Fibroblast of villous mesenchyme (primary cell): Measurements from ENCODE around the gene TOP2A. TPM values are rescaled to one million over a fixed set of nuclear protein-coding genes. Genes with fewer than 3 reads are reported as not detected.
"Not testable (repeated sequence)": the region's sequence is repeated elsewhere in the genome, so short reads cannot be mapped to it uniquely, and the experiment has no call there.

Source experiments
- DNase-seq: peaks from one replicate; pipeline ENCODE4 v3.0.0-alpha.2; 2010; ENCODE audit warnings: low read depth
- H3K4me3 ChIP-seq: 2 replicates; pipeline ENCODE4 v1.5.1; 2011; ENCODE audit warnings: low read depth, mild to moderate bottlenecking, low read length
- CTCF ChIP-seq: IDR thresholded peaks from 2 replicates; pipeline ENCODE4 v1.5.1; 2012; ENCODE audit warnings: low read depth, mild to moderate bottlenecking, low read length; ENCODE audit not compliant: insufficient read depth
- total RNA-seq: library from RNA; depleted of rRNA; stranded (reverse); fragments of >200 nt; gene quantifications from 2 replicates; pipeline ENCODE4 v1.2.3, GENCODE V29; 2012

TOP2A gene
- total RNA-seq, 1 donor, result 105 TPM

GRCh38 chr17:40416671-40417070 is 1.0 kb downstream of the TOP2A start:
- DNase-seq, result no peak
- no peak for TF ChIP-seq CTCF
- peak overlapping the region; percentile 81 for H3K4me3 ChIP-seq

- TF ChIP-seq CTCF, result peak; percentile 68
- peak; percentile 70 for DNase-seq
- H3K4me3 ChIP-seq, result peak overlapping the region; percentile 32
Measured at GRCh38 chr17:40415390-40415789, 2.3 kb downstream of the TOP2A start.

GRCh38 chr17:40414312-40414711 is 3.4 kb downstream of the TOP2A start:
- H3K4me3 ChIP-seq, DNase-seq: not testable (repeated sequence)

GRCh38 chr17:40412880-40413279 is 4.8 kb downstream of the TOP2A start:
- TF ChIP-seq CTCF, result no peak
- H3K4me3 ChIP-seq, result no peak overlapping the region
- no peak for DNase-seq

- H3K4me3 ChIP-seq, result no peak overlapping the region
- DNase-seq, result no peak
- TF ChIP-seq CTCF, result no peak
Measured at GRCh38 chr17:40411821-40412220, 5.9 kb downstream of the TOP2A start.

GRCh38 chr17:40410082-40410481 is 7.6 kb downstream of the TOP2A start:
- no peak overlapping the region for H3K4me3 ChIP-seq
- TF ChIP-seq CTCF, result no peak
- DNase-seq, result no peak

- DNase-seq, H3K4me3 ChIP-seq: not testable (repeated sequence)
Measured at GRCh38 chr17:40409540-40409939, 8.2 kb downstream of the TOP2A start.

GRCh38 chr17:40407460-40407859 is 10.2 kb downstream of the TOP2A start:
- no peak overlapping the region for H3K4me3 ChIP-seq
- no peak for DNase-seq
- TF ChIP-seq CTCF, result no peak
